Spleen (tissue), 11 donors: ENCODE results near the gene DUOX2. TPM values are rescaled to one million over a fixed set of nuclear protein-coding genes. Genes with fewer than 3 reads are reported as not detected.
A peak's percentile ranks its signal among the peaks of the same experiment; 100 is the strongest.

ENCODE experiments used
- DNase-seq: peaks from one replicate; pipeline ENCODE4 v3.0.0-alpha.2; 2020
- H3K27ac ChIP-seq, 8 donors: fragments of 200-600 bp; sonication (generic) in 7 of 8; 1 replicate in 4 of 8; 2 replicates in 4 of 8; pipeline versions ENCODE4 v1.5.0 to v1.8.0; 2016 to 2021; ENCODE audit warnings: inconsistent platforms in 4 of 8, mild to moderate bottlenecking in 4 of 8, moderate library complexity in 1 of 8
- H3K27me3 ChIP-seq, 7 donors: fragments of 200-600 bp; sonication (generic) in 6 of 7; replicated peaks in 1 of 7; 1 replicate in 4 of 7; 2 replicates in 3 of 7; pipeline versions ENCODE4 v1.5.0 to v1.8.0; 2016 to 2021; ENCODE audit warnings: inconsistent platforms in 3 of 7, mild to moderate bottlenecking in 1 of 7
- H3K36me3 ChIP-seq, 6 donors: fragments of 200-600 bp; sonication (generic) in 5 of 6; 1 replicate in 4 of 6; 2 replicates in 2 of 6; pipeline versions ENCODE4 v1.5.0 to v1.8.0; 2016 to 2021; ENCODE audit warnings: inconsistent platforms in 2 of 6
- H3K4me1 ChIP-seq, 6 donors: fragments of 200-600 bp; sonication (generic) in 5 of 6; 1 replicate in 3 of 6; 2 replicates in 3 of 6; pipeline versions ENCODE4 v1.5.0 to v1.8.0; 2016 to 2021; ENCODE audit warnings: inconsistent platforms in 3 of 6
- H3K4me3 ChIP-seq, 8 donors: fragments of 200-600 bp; sonication (generic) in 7 of 8; 1 replicate in 4 of 8; 2 replicates in 4 of 8; pipeline versions ENCODE4 v1.5.0 to v1.8.0; 2016 to 2021; ENCODE audit warnings: inconsistent platforms in 4 of 8, mild to moderate bottlenecking in 4 of 8, moderate library complexity in 2 of 8
- H3K9me3 ChIP-seq, 8 donors: fragments of 200-600 bp; sonication (generic) in 7 of 8; 1 replicate in 4 of 8; 2 replicates in 4 of 8; pipeline versions ENCODE4 v1.5.0 to v1.8.0; 2016 to 2021; ENCODE audit warnings: inconsistent platforms in 4 of 8
- CTCF ChIP-seq, 11 experiments: fragments of 200-600 bp in 7 of 11; fragments of 450-650 bp in 4 of 11; sonication (generic) in 4 of 11; IDR thresholded peaks in 8 of 11; conservative IDR thresholded peaks in 3 of 11; 1 replicate in 7 of 11; 2 replicates in 4 of 11; pipeline versions ENCODE4 v1.4.0 to v1.8.0; 2016 to 2021; ENCODE audit warnings: antibody characterized with exemption in 11 of 11, inconsistent platforms in 4 of 11, mild to moderate bottlenecking in 1 of 11
- POLR2A ChIP-seq, 3 donors: fragments of 450-650 bp; IDR thresholded peaks; one replicate each; pipeline ENCODE4 v1.5.1; 2017; ENCODE audit warnings: antibody characterized with exemption in 3 of 3, mild to moderate bottlenecking in 1 of 3
- POLR2AphosphoS5 ChIP-seq, 3 donors: sonication (generic); formaldehyde crosslinking; IDR thresholded peaks; one replicate each; pipeline ENCODE4 v1.5.1; 2017; ENCODE audit warnings: antibody characterized with exemption in 3 of 3
- WGBS, 5 donors: extraction: QIAGEN DNeasy Blood & Tissue Kit in 3 of 5; methylation state at CpG; one replicate each; pipeline versions ENCODE4 v1.1.5 to v1.1.7; 2013 to 2018; 5-methylcytosine and 5-hydroxymethylcytosine counted together
- intact Hi-C: fragments of 100-400 bp; cut with DNase I; formaldehyde crosslinking; loops from one replicate; pipeline ENCODE4 v1.15.0; 2023; ENCODE audit warnings: low total_unique reads
- polyA plus RNA-seq, 3 donors: library from polyadenylated mRNA; stranded (reverse); fragments of 200-250 nt; gene quantifications; one replicate each; pipeline ENCODE4 v1.2.1, GENCODE V29; 2013
- total RNA-seq, 7 donors: library from RNA; depleted of rRNA in 3 of 7; stranded (reverse); fragments of >200 nt in 3 of 7; fragmentation: NEBNext Ultra II Directional in 4 of 7; extraction: Animal tissue kit (Norgen Biotek cat#: 25700) in 4 of 7; gene quantifications; one replicate each; pipeline versions ENCODE4 v1.1.0 to v1.2.1, GENCODE V29; 2016 to 2021
- donor health status: healthy with polysubstance abuse.
- donor health status: DM: no; HTN: no; CAD: no; lungs with moderate emphysema.
- donor health status: DM: no; HTN: no; CAD: no.
- donor health status: Bipolar disorder and iron deficiency.
- donor health status: healthy.
- donor health status: DM: no; HTN: no; CAD: no.
- donor health status: DM: yes; HTN: yes; CAD: no.

The DUOX2 gene
- total and polyA plus RNA-seq, 10 donors, result 0.10 TPM; not detected in 9

GRCh38 chr15:45101749-45102148 is 12.2 kb downstream of the DUOX2 start:
- 87 to 94% (median 89%) methylated on average over 11 to 12 of the region's 12 CpGs for WGBS, 5 donors
- Histone ChIP-seq H3K9me3 (no peaks in the 10 kb centered on the region), H3K4me3 (no peak overlapping the region), H3K27me3 (peaks cover 0 to 17% (median 0%) of the 10 kb centered on the region in 7 donors), H3K4me1 (no peaks in the 10 kb centered on the region), H3K27ac (no peak overlapping the region), H3K36me3 (no peaks in the 10 kb centered on the region)
- intact Hi-C loops, result no loop called here
- peak; percentile 47 for DNase-seq
- TF ChIP-seq CTCF (IDR thresholded peaks at IDR 0.05 in 8 of 11, conservative IDR thresholded peaks at IDR 0.05 in 3 of 11) (no peak), POLR2AphosphoS5 (IDR thresholded peaks at IDR 0.05) (no peak), POLR2A (IDR thresholded peaks at IDR 0.05) (no peak)

GRCh38 chr15:45100884-45101625 is 12.9 kb downstream of the DUOX2 start:
- H3K27ac ChIP-seq, result no peak overlapping the region
- DNase-seq, result peak; percentile 48
- H3K9me3 ChIP-seq, result no peaks in the 10 kb centered on the region
- 70 to 81% (median 72%) methylated on average over 7 of the region's 7 CpGs for WGBS, 5 donors
- peaks cover 0 to 10% (median 0%) of the 10 kb centered on the region in 7 donors for H3K27me3 ChIP-seq
- no peak for TF ChIP-seq CTCF (IDR thresholded peaks at IDR 0.05 in 8 of 11, conservative IDR thresholded peaks at IDR 0.05 in 3 of 11)
- TF ChIP-seq POLR2A (IDR thresholded peaks at IDR 0.05), result no peak
- TF ChIP-seq POLR2AphosphoS5 (IDR thresholded peaks at IDR 0.05), result no peak
- no peaks in the 10 kb centered on the region for H3K4me1 ChIP-seq
- intact Hi-C loops, result no loop called here
- no peak overlapping the region for H3K4me3 ChIP-seq
- no peaks in the 10 kb centered on the region for H3K36me3 ChIP-seq

- no peak overlapping the region for H3K27ac ChIP-seq
- WGBS, 5 donors, result 80 to 88% (median 85%) methylated on average over 23 of the region's 23 CpGs
- no peaks in the 10 kb centered on the region for H3K4me1 ChIP-seq
- peaks cover 0 to 4% (median 0%) of the 10 kb centered on the region in 7 donors for H3K27me3 ChIP-seq
- no peak for TF ChIP-seq CTCF (IDR thresholded peaks at IDR 0.05 in 8 of 11, conservative IDR thresholded peaks at IDR 0.05 in 3 of 11)
- TF ChIP-seq POLR2A (IDR thresholded peaks at IDR 0.05), result no peak
- TF ChIP-seq POLR2AphosphoS5 (IDR thresholded peaks at IDR 0.05), result no peak
- DNase-seq, result peak; percentile 47
- H3K9me3 ChIP-seq, result no peaks in the 10 kb centered on the region
- intact Hi-C loops, result no loop called here
- no peaks in the 10 kb centered on the region for H3K36me3 ChIP-seq
- H3K4me3 ChIP-seq, result no peak overlapping the region
Observed at GRCh38 chr15:45099549-45100165, 14.3 kb downstream of the DUOX2 start.

GRCh38 chr15:45097466-45097865 is 16.5 kb downstream of the DUOX2 start:
- DNase-seq, result peak; percentile 51
- 89 to 98% (median 91%) methylated on average over 7 of the region's 7 CpGs for WGBS, 5 donors
- no peaks in the 10 kb centered on the region for H3K9me3 ChIP-seq
- H3K27ac ChIP-seq, result no peak overlapping the region
- H3K36me3 ChIP-seq, result no peaks in the 10 kb centered on the region
- no peak overlapping the region for H3K4me3 ChIP-seq
- intact Hi-C loops, result no loop called here
- TF ChIP-seq POLR2A (IDR thresholded peaks at IDR 0.05), result no peak
- no peak for TF ChIP-seq POLR2AphosphoS5 (IDR thresholded peaks at IDR 0.05)
- TF ChIP-seq CTCF (IDR thresholded peaks at IDR 0.05 in 8 of 11, conservative IDR thresholded peaks at IDR 0.05 in 3 of 11), result no peak
- peaks cover 0 to 4% (median 0%) of the 10 kb centered on the region in 7 donors for H3K27me3 ChIP-seq
- H3K4me1 ChIP-seq, result no peaks in the 10 kb centered on the region
